Testis (tissue), 3 donors: Measurements from ENCODE around the gene MEGF9. TPM values are rescaled to one million over a fixed set of nuclear protein-coding genes. Genes with fewer than 3 reads are reported as not detected.

Experiments used
- DNase-seq: peaks from one replicate; pipeline ENCODE4 v3.0.0-alpha.2; 2019
- H3K27ac ChIP-seq, 2 donors: fragments of 200-600 bp; sonication (generic); one replicate each; pipeline ENCODE4 v1.5.1; 2019
- H3K27me3 ChIP-seq: fragments of 200-600 bp; sonication (generic); one replicate; pipeline ENCODE4 v1.5.1; 2019
- H3K36me3 ChIP-seq: fragments of 200-600 bp; sonication (generic); one replicate; pipeline ENCODE4 v1.5.1; 2017; ENCODE audit warnings: low read depth; ENCODE audit errors: missing control alignments
- H3K4me1 ChIP-seq: fragments of 200-600 bp; sonication (generic); one replicate; pipeline ENCODE4 v1.5.1; 2019
- H3K4me3 ChIP-seq, 2 donors: fragments of 200-600 bp; sonication (generic); one replicate each; pipeline ENCODE4 v1.5.1; 2017 to 2019
- H3K9me3 ChIP-seq: fragments of 200-600 bp; sonication (generic); one replicate; pipeline ENCODE4 v1.5.1; 2017
- POLR2A ChIP-seq: fragments of 450-650 bp; IDR thresholded peaks from one replicate; pipeline ENCODE4 v1.6.1; 2017; ENCODE audit warnings: antibody characterized with exemption, mild to moderate bottlenecking, moderate library complexity
- WGBS, 2 donors: methylation state at CpG; one replicate each; pipeline ENCODE4 v1.1.5; 2018; 5-methylcytosine and 5-hydroxymethylcytosine counted together
- intact Hi-C: fragments of 100-400 bp; cut with DNase I; formaldehyde crosslinking; loops from one replicate; pipeline ENCODE4 v1.15.1; 2023; ENCODE audit warnings: low total_unique reads
- polyA plus RNA-seq: library from polyadenylated mRNA; stranded (reverse); fragments of 350-450 nt; fragmentation: Illumina TruSeq; extraction: RNeasy Lipid Tissue Mini Kit (QIAGEN cat#74804); gene quantifications from one replicate; pipeline ENCODE4 v1.2.3, GENCODE V29; 2014; ENCODE audit warnings: low read depth, low replicate concordance; ENCODE audit not compliant: insufficient read depth
- total RNA-seq, 2 donors: library from RNA; depleted of rRNA; stranded (reverse); fragments of >200 nt; gene quantifications; one replicate each; pipeline ENCODE4 v1.2.3, GENCODE V29; 2016
- TF ChIP-seq, protein P1 (sequence below), 3 experiments: fragments of 450-650 bp in 2 of 3; fragments of 200-600 bp in 1 of 3; sonication (generic) in 1 of 3; IDR thresholded peaks; one replicate each; pipeline ENCODE4 v1.5.1; 2016 to 2019; ENCODE audit warnings: antibody characterized with exemption in 3 of 3, mild to moderate bottlenecking in 2 of 3, moderate library complexity in 1 of 3

Gene MEGF9
- total and polyA plus RNA-seq, 3 donors from 2014 or later = 7.2 to 8.5 (median 8.2) TPM

DNA sequence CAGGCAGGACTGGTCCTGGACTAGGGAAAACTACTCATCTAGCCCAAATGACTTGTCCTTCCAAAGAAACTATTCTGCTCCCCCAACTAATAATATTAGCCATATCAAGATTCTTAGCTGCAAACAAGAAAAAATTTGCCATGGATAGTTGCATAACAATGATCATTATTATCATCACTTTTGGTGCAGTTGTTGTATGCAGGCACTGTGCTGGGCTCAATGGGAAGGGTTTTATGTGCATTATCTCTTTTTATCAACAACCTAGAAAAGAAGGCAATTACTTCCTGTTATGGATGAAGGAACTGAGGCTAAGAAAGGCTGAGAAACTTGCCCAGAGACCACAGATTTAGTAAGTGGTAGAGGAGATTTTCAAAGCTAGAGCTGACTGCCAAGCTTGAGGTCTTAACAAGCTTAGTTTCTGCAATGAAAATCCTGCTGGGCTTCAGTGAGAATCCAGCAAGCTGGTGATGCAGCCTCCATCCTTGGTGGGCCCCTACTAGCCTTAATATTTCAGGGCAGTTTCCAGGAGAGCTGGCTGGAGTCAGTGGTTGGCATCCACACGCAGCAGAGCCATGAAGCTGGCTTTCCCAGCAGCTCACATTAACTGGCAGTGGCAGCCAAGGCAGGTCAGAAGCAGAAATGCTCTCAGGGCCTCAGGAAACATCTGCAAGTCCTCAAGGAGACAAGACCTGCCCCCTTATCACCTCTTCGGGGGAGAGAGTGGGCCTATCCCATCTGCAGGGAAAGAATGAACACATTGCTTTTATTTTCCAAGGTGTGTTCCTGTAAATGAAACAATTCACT, 20.5 kb upstream of the MEGF9 start:
- H3K4me1 ChIP-seq = no peaks in the 10 kb centered on the region
- no peaks in the 10 kb centered on the region for H3K9me3 ChIP-seq
- no peaks in the 10 kb centered on the region for H3K27me3 ChIP-seq
- intact Hi-C loops = no loop called here
- DNase-seq = no peak
- 31 to 38% methylated on average over 2 of the region's 2 CpGs for WGBS, 2 donors
- H3K36me3 ChIP-seq = no peaks in the 10 kb centered on the region
- H3K4me3 ChIP-seq = no peak overlapping the region
- TF ChIP-seq POLR2A = no peak
- TF ChIP-seq, protein P1, sequence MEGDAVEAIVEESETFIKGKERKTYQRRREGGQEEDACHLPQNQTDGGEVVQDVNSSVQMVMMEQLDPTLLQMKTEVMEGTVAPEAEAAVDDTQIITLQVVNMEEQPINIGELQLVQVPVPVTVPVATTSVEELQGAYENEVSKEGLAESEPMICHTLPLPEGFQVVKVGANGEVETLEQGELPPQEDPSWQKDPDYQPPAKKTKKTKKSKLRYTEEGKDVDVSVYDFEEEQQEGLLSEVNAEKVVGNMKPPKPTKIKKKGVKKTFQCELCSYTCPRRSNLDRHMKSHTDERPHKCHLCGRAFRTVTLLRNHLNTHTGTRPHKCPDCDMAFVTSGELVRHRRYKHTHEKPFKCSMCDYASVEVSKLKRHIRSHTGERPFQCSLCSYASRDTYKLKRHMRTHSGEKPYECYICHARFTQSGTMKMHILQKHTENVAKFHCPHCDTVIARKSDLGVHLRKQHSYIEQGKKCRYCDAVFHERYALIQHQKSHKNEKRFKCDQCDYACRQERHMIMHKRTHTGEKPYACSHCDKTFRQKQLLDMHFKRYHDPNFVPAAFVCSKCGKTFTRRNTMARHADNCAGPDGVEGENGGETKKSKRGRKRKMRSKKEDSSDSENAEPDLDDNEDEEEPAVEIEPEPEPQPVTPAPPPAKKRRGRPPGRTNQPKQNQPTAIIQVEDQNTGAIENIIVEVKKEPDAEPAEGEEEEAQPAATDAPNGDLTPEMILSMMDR (IDR thresholded peaks at IDR 0.05) = no peak
- no peak overlapping the region for H3K27ac ChIP-seq

DNA sequence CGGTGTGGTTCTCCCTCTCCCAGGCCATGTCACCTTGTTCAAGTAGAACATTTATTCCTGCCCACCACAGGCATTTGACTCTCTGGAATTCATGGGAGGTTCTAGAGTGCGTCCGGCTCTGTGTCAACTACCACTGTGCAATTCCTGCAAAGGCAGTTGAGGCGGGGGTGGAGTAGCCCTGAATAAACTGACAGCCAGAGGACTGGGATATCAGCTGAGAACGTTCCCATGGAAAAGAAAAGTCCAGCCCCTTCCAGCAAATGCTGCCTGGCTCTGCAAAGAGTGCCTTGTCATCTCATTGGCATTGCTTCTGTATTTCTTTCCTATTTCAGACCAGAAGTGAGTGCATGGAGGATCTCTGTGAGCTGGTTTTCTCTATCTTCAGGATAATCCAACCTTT, 18.9 kb upstream of the MEGF9 start:
- Histone ChIP-seq H3K27me3 (no peaks in the 10 kb centered on the region), H3K4me3 (no peak overlapping the region), H3K4me1 (no peaks in the 10 kb centered on the region), H3K9me3 (no peaks in the 10 kb centered on the region), H3K36me3 (no peaks in the 10 kb centered on the region), H3K27ac (no peak overlapping the region)
- WGBS, 2 donors = 88 to 100% methylated on average over 3 to 5 of the region's 5 CpGs
- no peak for TF ChIP-seq POLR2A
- TF ChIP-seq, protein P1 (IDR thresholded peaks at IDR 0.05) = no peak
- no peak for DNase-seq
- intact Hi-C loops = no loop called here

GRCh38 chr9:120730654-120731514, 16.6 kb upstream of the MEGF9 start:
- H3K36me3 ChIP-seq = no peaks in the 10 kb centered on the region
- intact Hi-C loops = no loop called here

GRCh38 chr9:120729791-120730241, 15.5 kb upstream of the MEGF9 start:
- Histone ChIP-seq H3K27me3 (no peaks in the 10 kb centered on the region), H3K4me1 (no peaks in the 10 kb centered on the region), H3K27ac (no peak overlapping the region), H3K36me3 (no peaks in the 10 kb centered on the region), H3K4me3 (no peak overlapping the region), H3K9me3 (no peaks in the 10 kb centered on the region)
- 60 to 79% methylated on average over 4 to 5 of the region's 5 CpGs for WGBS, 2 donors
- intact Hi-C loops = no loop called here
- no peak for DNase-seq
- TF ChIP-seq, protein P1 (IDR thresholded peaks at IDR 0.05) = no peak
- no peak for TF ChIP-seq POLR2A

More at GRCh38 chr9:120730654-120731514, 16.6 kb upstream of the MEGF9 start:
- H3K27ac ChIP-seq = no peak overlapping the region
- 83 to 85% methylated on average over 7 of the region's 7 CpGs for WGBS, 2 donors
- no peak for DNase-seq
- no peaks in the 10 kb centered on the region for H3K4me1 ChIP-seq
- no peaks in the 10 kb centered on the region for H3K9me3 ChIP-seq
- TF ChIP-seq, protein P1 (IDR thresholded peaks at IDR 0.05) = no peak
- TF ChIP-seq POLR2A = no peak
- no peak overlapping the region for H3K4me3 ChIP-seq
- H3K27me3 ChIP-seq = no peaks in the 10 kb centered on the region
